IMR-90 (cell line): Measurements from ENCODE around the gene TMEM45A.

Source experiments
- BHLHE40 ChIP-seq: fragments of 150-350 bp; IDR thresholded peaks from 2 replicates; pipeline ENCODE4 v1.6.1; 2016; ENCODE audit warnings: mild to moderate bottlenecking, low read depth, low read length
- CEBPB ChIP-seq: IDR thresholded peaks from 2 replicates; pipeline ENCODE4 v1.6.1; 2012; ENCODE audit warnings: low read depth, low read length, improper control_type of control experiment
- FOS ChIP-seq: fragments of 150-350 bp; IDR thresholded peaks from 2 replicates; pipeline ENCODE4 v1.6.1; 2016; ENCODE audit warnings: low read depth, low read length
- MAZ ChIP-seq: IDR thresholded peaks from 2 replicates; pipeline ENCODE4 v1.6.1; 2012; ENCODE audit warnings: low read depth, mild to moderate bottlenecking, low read length, improper control_type of control experiment, moderate library complexity, borderline replicate concordance
- NFE2L2 ChIP-seq: fragments of 150-350 bp; IDR thresholded peaks from 2 replicates; pipeline ENCODE4 v1.6.1; 2016; ENCODE audit warnings: low read depth, mild to moderate bottlenecking, low read length
- POLR2A ChIP-seq: IDR thresholded peaks from 2 replicates; pipeline ENCODE4 v1.6.1; 2012; ENCODE audit warnings: mild to moderate bottlenecking, low read depth, low read length
- SMC3 ChIP-seq: fragments of 150-350 bp; IDR thresholded peaks from 2 replicates; pipeline ENCODE4 v1.6.1; 2016; ENCODE audit warnings: low read depth, mild to moderate bottlenecking, antibody characterized with exemption, low read length, moderate library complexity
- TF ChIP-seq, protein P1 (sequence below): conservative IDR thresholded peaks from 2 replicates; pipeline ENCODE4 v1.5.1; 2012; ENCODE audit warnings: mild to moderate bottlenecking, low read depth, low read length, improper control_type of control experiment
- TF ChIP-seq, protein P2 (sequence below): fragments of 150-350 bp; IDR thresholded peaks from 2 replicates; pipeline ENCODE4 v1.6.1; 2017; ENCODE audit warnings: mild to moderate bottlenecking, antibody characterized with exemption, low read length, low read depth

DNA sequence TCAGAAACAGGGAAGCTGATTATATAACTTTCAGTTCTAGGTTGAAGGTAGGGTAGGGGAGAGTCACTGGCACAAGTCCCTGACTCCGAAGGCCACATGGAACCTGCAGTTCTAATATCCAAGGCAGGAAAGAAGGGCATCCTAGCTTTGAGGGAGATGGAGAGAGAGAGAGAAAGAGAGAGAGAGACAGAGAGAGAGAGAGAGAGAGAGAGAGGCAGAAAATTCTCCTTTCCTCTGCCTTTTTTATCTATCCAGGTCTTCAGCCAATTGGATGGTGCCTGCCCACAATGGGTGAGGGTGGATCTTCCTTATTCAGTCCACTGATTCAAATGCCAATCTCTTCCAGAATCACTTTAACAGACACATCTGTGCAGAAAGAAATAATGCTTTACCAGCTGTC, 35.7 kb upstream of the TMEM45A start:
- TF ChIP-seq SMC3 (no peak), POLR2A (no peak), BHLHE40 (no peak), NFE2L2 (no peak), FOS (no peak), CEBPB (no peak), MAZ (no peak)
- TF ChIP-seq, protein P1, sequence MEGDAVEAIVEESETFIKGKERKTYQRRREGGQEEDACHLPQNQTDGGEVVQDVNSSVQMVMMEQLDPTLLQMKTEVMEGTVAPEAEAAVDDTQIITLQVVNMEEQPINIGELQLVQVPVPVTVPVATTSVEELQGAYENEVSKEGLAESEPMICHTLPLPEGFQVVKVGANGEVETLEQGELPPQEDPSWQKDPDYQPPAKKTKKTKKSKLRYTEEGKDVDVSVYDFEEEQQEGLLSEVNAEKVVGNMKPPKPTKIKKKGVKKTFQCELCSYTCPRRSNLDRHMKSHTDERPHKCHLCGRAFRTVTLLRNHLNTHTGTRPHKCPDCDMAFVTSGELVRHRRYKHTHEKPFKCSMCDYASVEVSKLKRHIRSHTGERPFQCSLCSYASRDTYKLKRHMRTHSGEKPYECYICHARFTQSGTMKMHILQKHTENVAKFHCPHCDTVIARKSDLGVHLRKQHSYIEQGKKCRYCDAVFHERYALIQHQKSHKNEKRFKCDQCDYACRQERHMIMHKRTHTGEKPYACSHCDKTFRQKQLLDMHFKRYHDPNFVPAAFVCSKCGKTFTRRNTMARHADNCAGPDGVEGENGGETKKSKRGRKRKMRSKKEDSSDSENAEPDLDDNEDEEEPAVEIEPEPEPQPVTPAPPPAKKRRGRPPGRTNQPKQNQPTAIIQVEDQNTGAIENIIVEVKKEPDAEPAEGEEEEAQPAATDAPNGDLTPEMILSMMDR = no peak
- TF ChIP-seq, protein P2, sequence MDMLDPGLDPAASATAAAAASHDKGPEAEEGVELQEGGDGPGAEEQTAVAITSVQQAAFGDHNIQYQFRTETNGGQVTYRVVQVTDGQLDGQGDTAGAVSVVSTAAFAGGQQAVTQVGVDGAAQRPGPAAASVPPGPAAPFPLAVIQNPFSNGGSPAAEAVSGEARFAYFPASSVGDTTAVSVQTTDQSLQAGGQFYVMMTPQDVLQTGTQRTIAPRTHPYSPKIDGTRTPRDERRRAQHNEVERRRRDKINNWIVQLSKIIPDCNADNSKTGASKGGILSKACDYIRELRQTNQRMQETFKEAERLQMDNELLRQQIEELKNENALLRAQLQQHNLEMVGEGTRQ = no peak
